Pancreas (tissue), 10 donors: ENCODE data around the gene CBFA2T2. TPM values are rescaled to one million over a fixed set of nuclear protein-coding genes. Genes with fewer than 3 reads are reported as not detected.

Source experiments
- ATAC-seq, 4 donors: fragments of 200-7000 bp; cut with Tn5 transposase; one replicate each; pipeline versions ENCODE4 v1.8.0 to v1.9.1; 2020; ENCODE audit warnings: mild to moderate bottlenecking in 4 of 4, moderate library complexity in 4 of 4
- DNase-seq, 6 donors: peaks; one replicate each; pipeline ENCODE4 v3.0.0-alpha.2; 2020
- FAIRE-seq: peaks from 2 replicates; lab custom pipeline; 2012; peaks lifted over from hg19 to GRCh38; lab: Jason Lieb, UNC
- H3K27ac ChIP-seq, 4 donors: fragments of 200-600 bp; sonication (generic); 1 replicate in 3 of 4; 2 replicates in 1 of 4; pipeline versions ENCODE4 v1.5.0 to v1.8.0; 2020
- H3K27me3 ChIP-seq, 4 donors: fragments of 200-600 bp; one replicate each; pipeline ENCODE4 v1.8.0; 2021
- H3K36me3 ChIP-seq, 3 donors: fragments of 200-600 bp; sonication (generic) in 1 of 3; one replicate each; pipeline versions ENCODE4 v1.5.0 to v1.8.0; 2020 to 2021
- H3K4me1 ChIP-seq, 3 donors: fragments of 200-600 bp; one replicate each; pipeline ENCODE4 v1.8.0; 2021
- H3K4me3 ChIP-seq, 4 donors: fragments of 200-600 bp; sonication (generic) in 2 of 4; one replicate each; pipeline versions ENCODE4 v1.5.0 to v1.8.0; 2020 to 2021
- H3K9me3 ChIP-seq, 4 donors: fragments of 200-600 bp; one replicate each; pipeline ENCODE4 v1.8.0; 2021
- CTCF ChIP-seq, 4 donors: fragments of 200-600 bp; sonication (generic) in 3 of 4; IDR thresholded peaks; one replicate each; pipeline versions ENCODE4 v1.5.0 to v1.8.0; 2021; ENCODE audit warnings: antibody characterized with exemption in 4 of 4
- WGBS, 2 donors: extraction: QIAGEN DNeasy Blood & Tissue Kit; methylation state at CpG; one replicate each; pipeline ENCODE4 v1.1.7; 2013; 5-methylcytosine and 5-hydroxymethylcytosine counted together
- intact Hi-C, 3 donors: fragments of 100-400 bp; cut with DNase I; formaldehyde crosslinking; loops; one replicate each; pipeline versions ENCODE4 v1.11.1 to v1.14.2; 2022
- polyA plus RNA-seq, 2 donors: library from polyadenylated mRNA; stranded (reverse); fragments of 200-250 nt; gene quantifications; one replicate each; pipeline ENCODE4 v1.2.3, GENCODE V29; 2013
- total RNA-seq, 6 donors: library from RNA; stranded (reverse); fragmentation: NEBNext Ultra II Directional in 4 of 6; extraction: Animal tissue kit (Norgen Biotek cat#: 25700) in 4 of 6; gene quantifications; one replicate each; pipeline versions ENCODE4 v1.2.1 to v1.2.4, GENCODE V29; 2021 to 2023
- donor health status: healthy with polysubstance abuse.
- donor health status: DM: no; HTN: no; CAD: no; lungs with moderate emphysema.
- donor health status: DM: no; HTN: no; CAD: no.
- donor health status: control.
- donor health status: control.
- donor health status: Bipolar disorder and iron deficiency.
- donor health status: DM: yes; HTN: yes; CAD: no.
- donor health status: DM: no; HTN: no; CAD: no.
- donor health status: DM: no; HTN: no; CAD: no.
- donor health status: DM: yes; HTN: yes; CAD: no.

CBFA2T2 gene
- total and polyA plus RNA-seq, 8 donors: 4.7 to 11.6 (median 7.5) TPM

- TF ChIP-seq CTCF (IDR thresholded peaks at IDR 0.05): no peak
- no peak for ATAC-seq
- intact Hi-C loops: loop anchor here in 1 of 3 donors (5.0 kb wide), 1 partner anchor 202 kb away; no protein-coding TSS in a partner anchor
- H3K4me3 ChIP-seq: peak overlapping the region; percentile 72 to 89 (median 75)
- peak overlapping the region; percentile 72 to 87 (median 84) for H3K27ac ChIP-seq
- peak in 3 of 6 donors; percentile 13 to 58 (median 35) for DNase-seq
- no peaks in the 10 kb centered on the region for H3K9me3 ChIP-seq
- 39 to 43% methylated on average over 9 of the region's 9 CpGs for WGBS, 2 donors
- no peaks in the 10 kb centered on the region for H3K27me3 ChIP-seq
- no peaks in the 10 kb centered on the region for H3K36me3 ChIP-seq
- H3K4me1 ChIP-seq: peaks cover 0 to 17% (median 7%) of the 10 kb centered on the region in 3 donors
- FAIRE-seq: no peak
Measured at GRCh38 chr20:33664085-33664761, 174.3 kb downstream of the CBFA2T2 start.

GRCh38 chr20:33664762-33665144 lies 174.9 kb downstream of the CBFA2T2 start:
- 97 to 100% methylated on average over 2 of the region's 2 CpGs for WGBS, 2 donors
- no peak for ATAC-seq
- intact Hi-C loops: loop anchor here in 1 of 3 donors (5.0 kb wide), 1 partner anchor 202 kb away; no protein-coding TSS in a partner anchor
- peaks cover 0 to 17% (median 7%) of the 10 kb centered on the region in 3 donors for H3K4me1 ChIP-seq
- peak in 3 of 6 donors; percentile 9 to 50 (median 28) for DNase-seq
- no peak overlapping the region for H3K27ac ChIP-seq
- FAIRE-seq: no peak
- H3K4me3 ChIP-seq: no peak overlapping the region
- H3K36me3 ChIP-seq: no peaks in the 10 kb centered on the region
- no peaks in the 10 kb centered on the region for H3K9me3 ChIP-seq
- TF ChIP-seq CTCF (IDR thresholded peaks at IDR 0.05): no peak
- no peaks in the 10 kb centered on the region for H3K27me3 ChIP-seq

- peaks cover 0 to 17% (median 7%) of the 10 kb centered on the region in 3 donors for H3K4me1 ChIP-seq
- 1 to 11% methylated on average over 50 of the region's 50 CpGs for WGBS, 2 donors
- peak; percentile 67 for FAIRE-seq
Measured at GRCh38 chr20:33666293-33667244, 176.7 kb downstream of the CBFA2T2 start, which contains the start of gene ACTL10. Gene ACTL10, plus strand, starts transcription at chr20:33666943. Its CDS starts 555 bp downstream, at chr20:33667498.

GRCh38 chr20:33667245-33667675 lies 177.4 kb downstream of the CBFA2T2 start:
- Histone ChIP-seq H3K27ac (peak overlapping the region; percentile 79 to 96 (median 92)), H3K4me3 (peak overlapping the region; percentile 39 to 75 (median 45)), H3K4me1 (peaks cover 0 to 17% (median 7%) of the 10 kb centered on the region in 3 donors), H3K9me3 (no peaks in the 10 kb centered on the region), H3K36me3 (no peaks in the 10 kb centered on the region), H3K27me3 (no peaks in the 10 kb centered on the region)
- peak; percentile 65 to 90 (median 80) for DNase-seq
- FAIRE-seq: no peak
- intact Hi-C loops: no loop called here
- TF ChIP-seq CTCF (IDR thresholded peaks at IDR 0.05): no peak
- ATAC-seq: peak; percentile 24 to 45 (median 34)
- WGBS, 2 donors: 1 to 10% methylated on average over 35 to 55 of the region's 55 CpGs

More at GRCh38 chr20:33666293-33667244, 176.7 kb downstream of the CBFA2T2 start, which contains the start of gene ACTL10:
- peak in 1 of 4 donors; percentile 14 for TF ChIP-seq CTCF (IDR thresholded peaks at IDR 0.05)
- peak within 1 kb of the TSS; percentile 79 to 96 (median 92) for H3K27ac ChIP-seq
- intact Hi-C loops: no loop called here
- DNase-seq (peak; percentile 97 to 99 (median 98)), ATAC-seq (peak; percentile 73 to 83 (median 80))
- H3K4me3 ChIP-seq: peak within 1 kb of the TSS; percentile 39 to 75 (median 45)
- H3K27me3 ChIP-seq: no peaks in the 10 kb centered on the region
- no peaks in the 10 kb centered on the region for H3K9me3 ChIP-seq
- no peaks in the 10 kb centered on the region for H3K36me3 ChIP-seq
